PC-9 (cell line): ENCODE data around the gene SOX15.

Experiments used
- CTCF ChIP-seq: fragments of 200-600 bp; sonication (generic); conservative IDR thresholded peaks from 2 replicates; pipeline ENCODE4 v1.6.1; 2017; ENCODE audit warnings: mixed run types, antibody characterized with exemption, mild to moderate bottlenecking, moderate library complexity
- EZH2 ChIP-seq: fragments of 200-600 bp; sonication (generic); IDR thresholded peaks from 2 replicates; pipeline ENCODE4 v1.8.0; 2017; ENCODE audit warnings: antibody characterized with exemption, low read depth

- no peak for TF ChIP-seq CTCF
- TF ChIP-seq EZH2, result no peak
Observed at GRCh38 chr17:7575959-7576358, 13.9 kb downstream of the SOX15 start.
